BE2C (cell line): ENCODE results near the gene SEM1. TPM values are rescaled to one million over a fixed set of nuclear protein-coding genes. Genes with fewer than 3 reads are reported as not detected.
"Not testable (repeated sequence)": the region's sequence is repeated elsewhere in the genome, so short reads cannot be mapped to it uniquely, and the experiment has no call there.

Source experiments
- DNase-seq: peaks from one replicate; pipeline ENCODE4 v3.0.0-alpha.2; 2020
- H3K27me3 ChIP-seq: fragments of 250-450 bp; sonication (Bioruptor Pico); 2 replicates; pipeline ENCODE4 v1.5.1; 2020; ENCODE audit warnings: mild to moderate bottlenecking
- H3K36me3 ChIP-seq: fragments of 250-450 bp; sonication (Bioruptor Pico); 2 replicates; pipeline ENCODE4 v1.5.1; 2020; ENCODE audit warnings: mild to moderate bottlenecking
- H3K4me1 ChIP-seq: fragments of 250-450 bp; sonication (Bioruptor Pico); 2 replicates; pipeline ENCODE4 v1.5.1; 2020
- H3K4me3 ChIP-seq: 2 replicates; pipeline ENCODE4 v1.5.1; 2011; ENCODE audit warnings: low read depth, low read length
- H3K9me3 ChIP-seq: fragments of 250-450 bp; sonication (Bioruptor Pico); 2 replicates; pipeline ENCODE4 v1.5.1; 2020
- CTCF ChIP-seq: IDR thresholded peaks from 2 replicates; pipeline ENCODE4 v1.5.1; 2012; ENCODE audit warnings: mild to moderate bottlenecking, low read depth, low read length
- polyA plus RNA-seq: library from polyadenylated mRNA; unstranded; fragments of >200 nt; gene quantifications from one replicate; pipeline ENCODE4 v1.2.1, GENCODE V29; 2012; ENCODE audit warnings: low read depth, missing spikeins; ENCODE audit not compliant: insufficient read length, insufficient read depth

SEM1 gene
- 397 TPM for polyA plus RNA-seq

- TF ChIP-seq CTCF: no peak
- Histone ChIP-seq H3K4me1 (no peaks in the 10 kb centered on the region), H3K4me3 (peak within 1 kb of the TSS; percentile 79), H3K9me3 (no peaks in the 10 kb centered on the region), H3K36me3 (peaks cover 9% of the 10 kb centered on the region), H3K27me3 (no peaks in the 10 kb centered on the region)
- peak; percentile 86 for DNase-seq
Observed at GRCh38 chr7:96709381-96710228, at the start of gene SEM1. Gene SEM1 (minus strand): TSS chr7:96709846. CDS start chr7:96709763, 83 bp downstream.

- not testable (repeated sequence) for H3K4me1 ChIP-seq, H3K9me3 ChIP-seq, DNase-seq, H3K27me3 ChIP-seq, H3K36me3 ChIP-seq, H3K4me3 ChIP-seq
Observed at GRCh38 chr7:96757880-96758279, 48.2 kb upstream of the SEM1 start.

- Histone ChIP-seq H3K36me3 (no peaks in the 10 kb centered on the region), H3K4me3 (no peak overlapping the region), H3K4me1 (no peaks in the 10 kb centered on the region), H3K9me3 (no peaks in the 10 kb centered on the region), H3K27me3 (no peaks in the 10 kb centered on the region)
- TF ChIP-seq CTCF: no peak
- DNase-seq: no peak
Observed at GRCh38 chr7:96747418-96747940, 37.8 kb upstream of the SEM1 start.

- Histone ChIP-seq H3K27me3 (no peaks in the 10 kb centered on the region), H3K36me3 (no peaks in the 10 kb centered on the region)
- DNase-seq: no peak
Observed at GRCh38 chr7:96740130-96740529, 30.5 kb upstream of the SEM1 start.

GRCh38 chr7:96739609-96740008 lies 30.0 kb upstream of the SEM1 start:
- H3K4me1 ChIP-seq: no peaks in the 10 kb centered on the region
- H3K36me3 ChIP-seq: no peaks in the 10 kb centered on the region
- no peaks in the 10 kb centered on the region for H3K27me3 ChIP-seq
- H3K4me3 ChIP-seq: no peak overlapping the region
- H3K9me3 ChIP-seq: no peaks in the 10 kb centered on the region; the same call in 1 of the 2 replicates
- TF ChIP-seq CTCF: no peak
- DNase-seq: no peak

More at GRCh38 chr7:96740130-96740529, 30.5 kb upstream of the SEM1 start:
- Histone ChIP-seq H3K4me3 (no peak overlapping the region), H3K9me3 (no peaks in the 10 kb centered on the region; the same call in 1 of the 2 replicates), H3K4me1 (no peaks in the 10 kb centered on the region)
- no peak for TF ChIP-seq CTCF

- no peaks in the 10 kb centered on the region; the same call in 1 of the 2 replicates for H3K9me3 ChIP-seq
- DNase-seq: no peak
- no peaks in the 10 kb centered on the region for H3K4me1 ChIP-seq
- H3K36me3 ChIP-seq: no peaks in the 10 kb centered on the region
- no peak overlapping the region for H3K4me3 ChIP-seq
- no peaks in the 10 kb centered on the region for H3K27me3 ChIP-seq
- TF ChIP-seq CTCF: no peak
Observed at GRCh38 chr7:96739167-96739566, 29.5 kb upstream of the SEM1 start.
